Raji (cell line): ENCODE measurements around the gene GJA1.

Source experiments
- POLR2A ChIP-seq: IDR thresholded peaks from 2 replicates; pipeline ENCODE4 v1.6.1; 2011; ENCODE audit warnings: low read depth, low read length, control low read depth; ENCODE audit not compliant: insufficient read depth

GJA1 gene

DNA sequence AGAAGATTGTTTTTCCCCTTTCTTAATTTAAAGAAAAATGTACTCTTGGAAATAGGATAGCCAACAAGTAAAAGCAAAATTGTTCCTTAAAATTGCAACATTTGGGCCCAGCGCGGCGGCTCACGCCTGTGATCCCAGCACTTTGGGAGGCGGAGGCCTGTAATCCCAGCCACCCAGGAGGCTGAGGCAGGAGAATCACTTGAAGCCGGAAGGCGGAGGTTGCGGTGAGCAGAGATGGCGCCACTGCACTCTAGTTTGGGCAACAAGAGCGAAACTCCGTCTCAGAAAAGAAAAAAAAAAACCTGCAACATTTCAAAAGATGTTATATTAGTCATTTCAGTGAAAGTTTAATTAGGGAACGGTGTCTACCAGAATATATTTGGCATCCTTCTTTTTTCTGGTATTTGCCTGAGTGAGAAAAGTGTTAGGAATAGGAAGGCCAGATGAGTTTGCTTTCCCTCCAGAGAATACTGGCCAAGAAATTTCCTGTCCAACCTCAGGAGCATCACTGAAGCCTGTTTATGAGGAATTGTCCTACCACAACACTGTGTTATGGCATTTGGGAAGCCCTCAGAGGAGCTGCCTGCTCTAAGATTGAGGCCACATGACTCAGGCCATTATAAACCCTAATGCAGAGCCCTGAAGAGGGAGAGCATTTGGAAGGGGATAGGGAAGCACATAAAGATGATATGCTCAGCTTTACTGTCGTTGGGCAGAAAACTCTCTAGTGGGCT is 1.2 kb upstream of the GJA1 start:
- no peak for TF ChIP-seq POLR2A

DNA sequence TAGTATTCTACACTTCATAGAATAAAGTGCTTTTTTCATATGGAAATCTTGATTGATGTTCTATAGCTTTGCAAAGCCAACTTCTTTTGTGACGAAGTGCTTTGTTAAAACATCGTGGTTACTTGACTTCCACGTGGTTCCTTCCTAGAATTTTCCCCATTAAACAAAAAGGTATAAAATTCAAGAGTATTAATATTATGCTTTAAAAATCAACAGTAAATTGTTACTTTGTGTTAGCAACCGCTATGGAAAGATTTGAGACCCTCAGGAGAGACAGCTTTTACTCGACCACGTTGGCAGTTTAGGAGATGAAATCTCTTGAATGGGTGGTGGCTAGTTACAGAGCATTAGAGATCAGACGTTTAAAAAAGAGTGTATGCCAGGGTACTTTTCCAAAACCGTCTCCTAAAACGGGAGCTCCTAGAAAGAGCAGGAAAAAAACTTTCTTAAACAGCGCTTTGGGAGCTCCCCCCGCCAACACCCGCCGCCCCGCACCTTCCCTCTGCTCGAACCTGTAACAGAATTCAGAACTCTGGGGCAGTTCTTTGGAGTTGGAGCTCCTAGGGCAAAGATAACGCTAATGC is 920 bp downstream of the GJA1 start:
- no peak for TF ChIP-seq POLR2A

DNA sequence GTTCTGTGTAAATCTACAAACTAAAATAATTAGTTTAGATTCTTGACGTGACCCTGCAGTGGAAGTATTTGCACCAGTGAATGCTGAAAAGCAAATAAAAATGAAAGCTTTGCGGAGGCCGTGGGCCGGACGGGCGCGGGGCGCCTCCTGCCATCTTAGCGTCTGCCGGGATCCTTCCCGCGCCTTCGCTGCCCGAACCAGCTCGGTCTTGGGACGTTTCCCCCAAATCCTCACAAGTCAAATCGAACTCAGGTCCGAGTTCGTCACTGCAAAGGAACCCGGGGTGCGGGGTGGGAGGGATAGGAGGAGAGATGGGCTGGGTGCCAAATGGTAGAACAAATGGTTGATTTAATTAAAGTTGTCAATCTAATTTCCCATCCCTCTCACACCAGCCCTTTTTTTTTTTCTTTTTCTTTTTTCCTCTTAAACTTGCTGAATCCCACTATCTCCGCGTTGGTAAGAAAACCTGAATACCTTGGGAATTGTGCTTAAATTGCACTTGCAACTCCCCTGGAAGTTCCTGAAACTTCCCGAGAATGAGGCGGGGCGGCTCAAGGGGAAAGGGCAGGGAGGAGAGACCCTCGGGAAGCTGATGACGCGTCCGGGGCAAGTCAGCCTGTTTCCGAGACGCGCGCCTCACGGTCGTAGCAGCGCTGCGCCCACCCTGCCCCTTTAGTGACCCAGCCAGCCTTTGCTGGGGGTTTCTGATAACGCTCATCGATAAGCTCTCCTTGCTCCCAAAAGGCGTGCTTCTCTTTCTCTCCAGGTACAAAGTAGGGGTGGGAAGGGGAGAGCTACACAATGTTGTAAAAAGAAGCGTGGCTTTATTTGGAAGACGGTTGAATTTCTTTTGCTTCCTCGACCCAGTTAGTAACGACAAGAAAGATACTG is 1.8 kb downstream of the GJA1 start:
- no peak for TF ChIP-seq POLR2A

DNA sequence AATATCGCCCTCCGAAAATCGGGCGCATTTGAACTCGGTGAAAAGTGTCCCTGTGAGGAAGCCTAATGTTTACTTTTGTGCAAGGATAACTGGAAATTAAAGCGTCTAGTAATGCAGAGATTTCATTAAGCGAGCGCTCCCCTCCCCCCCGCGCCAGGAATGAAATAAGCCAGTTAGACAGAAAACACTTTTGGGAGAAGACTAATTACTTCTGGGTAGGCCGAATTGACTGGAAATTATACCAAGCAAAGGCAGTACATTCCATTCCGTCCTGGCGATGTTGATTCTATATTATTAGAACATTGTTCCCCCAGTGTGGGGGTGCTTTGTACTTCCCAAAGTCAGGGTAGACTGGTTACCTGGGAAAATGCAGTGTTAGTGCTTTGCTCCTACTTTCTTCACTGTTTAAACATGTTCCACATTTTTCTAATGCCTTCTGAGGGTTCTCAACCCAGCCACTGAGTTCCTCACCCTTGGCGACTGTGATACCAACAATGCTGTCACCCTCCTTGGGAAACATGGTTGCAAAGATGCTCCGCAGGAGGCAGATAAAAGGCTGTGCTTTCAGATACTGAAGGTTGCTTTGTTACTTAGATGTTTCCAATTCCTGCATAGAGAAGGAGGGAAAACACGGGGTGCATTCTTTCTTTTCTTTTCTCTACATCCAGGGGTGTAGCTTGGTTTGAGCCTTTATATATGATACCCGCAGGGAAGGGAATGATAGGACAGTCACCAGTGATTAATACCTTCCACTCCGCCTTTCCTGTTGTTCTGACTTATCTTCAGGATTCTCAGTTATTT is 2.6 kb downstream of the GJA1 start:
- TF ChIP-seq POLR2A = no peak

DNA sequence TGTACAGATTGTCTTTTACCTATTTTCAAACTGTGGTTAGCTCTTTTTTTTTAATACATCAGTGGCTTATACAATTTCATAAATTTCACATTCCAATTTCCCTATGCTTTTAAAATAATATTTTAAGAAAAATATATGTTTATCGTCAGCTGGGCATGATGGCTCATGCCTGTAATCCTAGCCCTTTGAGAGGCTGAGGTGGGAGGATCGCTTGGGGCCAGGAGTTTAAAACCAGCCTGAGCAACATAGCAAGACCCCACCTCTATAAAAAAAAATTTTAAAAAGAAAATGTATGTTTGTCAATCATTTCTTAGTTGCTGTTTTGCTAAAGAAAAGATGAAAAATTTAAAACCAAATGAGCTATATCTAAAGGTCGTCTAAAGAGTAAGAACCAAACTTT is 3.4 kb downstream of the GJA1 start:
- no peak for TF ChIP-seq POLR2A

DNA sequence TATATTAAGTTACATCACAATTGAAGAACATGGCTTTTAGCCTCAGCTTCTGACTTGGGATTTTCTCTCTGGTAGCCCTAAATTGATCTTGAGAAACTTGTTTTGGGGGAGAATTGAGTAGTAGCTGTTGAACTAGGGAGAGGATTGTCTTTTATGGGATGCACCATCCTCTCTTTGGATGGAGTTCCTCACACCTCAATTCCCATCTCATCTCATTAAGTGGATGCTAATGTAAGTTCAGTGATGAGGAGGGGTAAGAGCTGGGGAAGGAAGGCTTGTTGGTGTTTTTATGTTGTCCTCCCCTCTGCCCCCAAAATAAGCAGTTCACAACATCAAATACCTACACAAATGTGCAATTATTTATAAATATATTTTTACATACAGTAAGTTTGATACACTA is 4.0 kb downstream of the GJA1 start:
- TF ChIP-seq POLR2A = no peak

DNA sequence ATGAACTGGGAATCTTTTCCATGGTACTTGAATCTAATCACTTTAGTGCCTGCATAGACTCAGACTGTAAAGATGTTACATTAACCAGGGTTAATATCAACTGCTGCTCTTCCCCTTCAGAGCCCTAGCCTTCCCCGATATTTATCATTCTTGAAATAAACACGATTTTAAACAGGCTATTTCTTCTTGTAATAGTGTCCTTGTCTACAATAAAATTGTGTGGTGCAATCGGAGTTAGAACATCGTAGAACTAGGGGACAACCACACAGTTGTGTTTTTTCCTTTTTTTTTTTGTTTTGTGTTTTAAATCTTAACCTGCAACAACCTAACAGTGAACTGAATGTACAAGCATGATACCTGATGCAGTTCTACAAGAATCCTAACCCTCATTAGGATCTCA is 4.5 kb downstream of the GJA1 start:
- TF ChIP-seq POLR2A = no peak

DNA sequence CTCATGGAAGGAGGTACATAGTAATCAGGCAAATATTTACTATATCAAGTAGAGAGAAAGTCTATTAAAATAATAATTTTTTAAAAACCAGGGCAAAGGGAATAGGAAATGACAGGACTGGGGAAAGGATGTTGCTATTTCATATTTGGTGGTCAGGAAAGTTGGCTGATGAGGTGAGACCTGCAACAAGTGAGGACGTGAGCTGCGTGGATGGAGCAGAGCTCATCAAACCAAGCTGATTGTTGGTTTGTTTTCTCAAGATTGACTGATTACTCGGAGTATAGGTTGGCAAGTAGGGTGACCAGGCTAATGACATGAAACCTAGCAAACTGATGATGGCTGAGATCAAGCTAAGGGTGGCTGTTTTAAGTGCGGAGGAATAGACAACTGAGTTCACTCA is 6.0 kb downstream of the GJA1 start:
- TF ChIP-seq POLR2A = no peak

DNA sequence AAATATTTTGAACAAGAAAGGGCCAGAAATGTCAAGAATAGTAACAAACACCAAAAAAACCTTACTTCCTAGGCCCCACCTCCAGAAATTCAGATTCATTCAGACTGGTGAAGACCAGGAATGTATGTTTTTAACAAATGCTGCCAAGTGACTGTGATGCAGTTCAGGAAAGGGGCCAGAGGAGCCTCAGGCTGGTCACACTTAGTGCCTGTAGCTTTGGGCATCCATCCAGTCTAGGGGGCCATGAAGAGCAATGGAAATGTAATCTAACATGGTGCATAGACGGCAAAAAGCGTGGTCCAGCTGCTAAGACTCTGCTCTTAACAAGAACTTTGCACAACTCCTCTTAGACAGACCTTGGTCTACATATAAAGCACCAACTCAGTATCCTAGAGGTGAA is 7.1 kb downstream of the GJA1 start:
- TF ChIP-seq POLR2A = no peak

DNA sequence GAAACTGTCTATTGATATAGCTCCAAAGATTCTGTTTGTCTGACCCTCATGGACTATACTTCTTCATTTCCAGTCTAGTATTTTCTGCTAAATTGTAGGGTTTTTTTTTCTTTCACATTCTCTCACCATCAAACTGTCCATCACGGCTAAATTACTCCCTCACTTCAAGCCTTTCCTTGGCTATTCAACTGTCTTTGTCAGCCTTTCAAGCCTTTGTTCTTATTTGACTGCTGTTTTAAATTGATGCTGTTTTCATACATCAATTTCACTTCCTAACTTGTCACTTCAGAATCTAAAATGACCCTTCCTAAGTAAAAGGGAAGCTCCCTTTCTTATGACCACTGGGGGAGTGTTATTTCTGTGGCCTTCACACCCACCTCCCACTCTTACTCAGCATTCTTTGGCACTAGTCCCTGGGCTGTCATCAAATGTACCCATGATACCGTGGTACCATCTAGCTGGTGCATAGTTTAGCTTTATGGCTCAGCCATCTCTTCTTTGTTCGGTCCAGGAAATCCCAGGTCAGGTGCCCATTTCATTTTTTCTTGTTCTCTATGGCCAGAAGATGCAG is 8.6 kb downstream of the GJA1 start:
- no peak for TF ChIP-seq POLR2A

DNA sequence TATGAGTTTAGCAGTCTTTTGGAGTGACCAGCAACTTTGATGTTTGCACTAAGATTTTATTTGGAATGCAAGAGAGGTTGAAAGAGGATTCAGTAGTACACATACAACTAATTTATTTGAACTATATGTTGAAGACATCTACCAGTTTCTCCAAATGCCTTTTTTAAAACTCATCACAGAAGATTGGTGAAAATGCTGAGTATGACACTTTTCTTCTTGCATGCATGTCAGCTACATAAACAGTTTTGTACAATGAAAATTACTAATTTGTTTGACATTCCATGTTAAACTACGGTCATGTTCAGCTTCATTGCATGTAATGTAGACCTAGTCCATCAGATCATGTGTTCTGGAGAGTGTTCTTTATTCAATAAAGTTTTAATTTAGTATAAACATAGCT is 13.9 kb downstream of the GJA1 start:
- TF ChIP-seq POLR2A = no peak

DNA sequence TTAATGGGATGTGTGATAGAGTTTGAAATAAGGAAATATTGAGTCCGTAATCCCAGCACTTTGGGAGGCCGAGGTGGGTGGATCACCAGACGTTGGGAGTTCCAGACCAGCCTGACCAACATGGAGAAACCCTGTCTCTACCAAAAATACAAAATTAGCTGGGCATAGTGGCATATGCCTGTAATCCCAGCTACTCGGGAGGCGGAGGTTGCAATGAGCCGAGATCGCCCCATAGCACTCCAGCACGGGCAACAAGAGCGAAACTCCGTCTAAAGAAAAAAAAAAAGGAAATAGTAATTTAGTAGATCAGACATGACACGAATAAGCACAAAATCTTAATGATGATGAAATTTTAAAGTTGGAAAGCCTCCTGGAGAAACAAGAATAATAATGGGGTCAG is 14.8 kb downstream of the GJA1 start:
- no peak for TF ChIP-seq POLR2A

DNA sequence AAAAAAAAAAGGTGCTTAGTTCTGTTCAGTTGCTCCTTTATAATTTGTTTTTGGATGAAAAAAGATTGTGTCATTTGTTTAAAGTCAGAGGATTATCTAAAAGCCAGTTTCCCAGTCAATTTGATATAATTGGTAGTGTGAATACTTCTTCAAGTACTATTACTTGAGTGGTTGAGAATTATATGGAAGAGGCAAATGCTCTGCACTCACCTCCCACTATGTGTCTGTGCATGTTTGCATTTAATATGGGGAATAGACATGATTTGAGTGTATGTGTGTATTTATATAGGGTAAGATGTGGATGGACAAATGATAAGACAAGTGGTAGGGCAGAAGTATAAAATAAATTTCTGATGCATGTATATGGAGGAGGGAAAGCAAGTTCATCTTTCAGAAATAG is 15.8 kb downstream of the GJA1 start:
- TF ChIP-seq POLR2A = no peak

DNA sequence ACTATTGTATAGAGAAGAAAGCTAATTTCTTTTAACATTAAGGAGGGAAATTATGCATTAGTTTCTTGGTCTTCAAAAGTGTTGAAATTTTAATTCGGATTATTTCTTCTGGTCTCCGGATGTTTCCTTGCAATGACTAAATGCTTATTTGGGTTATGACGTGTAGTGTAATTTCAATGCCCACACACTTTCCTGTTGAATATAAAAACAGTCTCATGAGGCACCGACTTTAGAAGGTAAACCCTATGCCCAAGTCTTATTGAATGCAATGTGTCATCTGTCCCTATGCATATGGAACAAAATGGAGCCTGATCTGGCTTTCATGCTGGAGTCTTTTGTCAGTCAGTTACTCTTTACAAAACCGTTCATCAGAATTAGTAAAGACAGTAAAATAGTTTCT is 17.7 kb downstream of the GJA1 start:
- TF ChIP-seq POLR2A = no peak

DNA sequence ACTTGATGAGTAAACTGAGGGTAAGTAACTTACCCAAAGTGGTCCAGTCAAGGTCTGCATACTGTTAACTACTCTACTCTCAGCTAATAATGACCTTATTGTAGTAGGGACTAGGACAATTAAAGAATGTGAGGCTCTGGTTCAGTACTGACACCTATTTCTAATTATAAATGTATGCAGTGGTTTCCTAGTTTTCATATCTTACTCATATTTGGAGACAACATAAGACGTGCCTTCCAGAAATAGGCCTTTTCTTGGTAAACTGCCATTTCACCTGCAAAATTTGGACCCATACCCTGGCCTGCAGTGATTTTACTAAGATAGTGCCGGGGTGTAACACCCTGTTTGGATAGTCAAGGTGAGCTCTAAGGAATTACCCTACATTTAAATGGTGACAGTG is 24.7 kb downstream of the GJA1 start:
- no peak for TF ChIP-seq POLR2A
